ENCODE results near the gene CNTN4.
"Not testable (repeated sequence)": the region's sequence is repeated elsewhere in the genome, so short reads cannot be mapped to it uniquely, and the experiment has no call there.

CNTN4 gene

GRCh38 chr3:2523281-2523836 lies 424.7 kb downstream of the CNTN4 start:
- no peak for DNase-seq (ENCODE audit: low read depth)

- no peak for DNase-seq (ENCODE audit: low read depth)
Measured at GRCh38 chr3:2525968-2526367, 427.3 kb downstream of the CNTN4 start.

GRCh38 chr3:2526926-2527325 lies 428.3 kb downstream of the CNTN4 start:
- no peak for DNase-seq (ENCODE audit: low read depth)

- DNase-seq (ENCODE audit: low read depth), result not testable (repeated sequence)
Measured at GRCh38 chr3:2527328-2527727, 428.7 kb downstream of the CNTN4 start.

GRCh38 chr3:2534767-2535166 lies 436.1 kb downstream of the CNTN4 start:
- DNase-seq (ENCODE audit: low read depth), result not testable (repeated sequence)

- no peak for DNase-seq (ENCODE audit: low read depth)
Measured at GRCh38 chr3:2535206-2535605, 436.5 kb downstream of the CNTN4 start.

GRCh38 chr3:2536575-2536974 lies 437.9 kb downstream of the CNTN4 start:
- DNase-seq (ENCODE audit: low read depth), result no peak

GRCh38 chr3:2540115-2540514 lies 441.4 kb downstream of the CNTN4 start:
- DNase-seq (ENCODE audit: low read depth), result no peak

GRCh38 chr3:2543247-2543646 lies 444.6 kb downstream of the CNTN4 start:
- DNase-seq (ENCODE audit: low read depth), result no peak

- no peak for DNase-seq (ENCODE audit: low read depth)
Measured at GRCh38 chr3:2544212-2544611, 445.5 kb downstream of the CNTN4 start.

- no peak for DNase-seq (ENCODE audit: low read depth)
Measured at GRCh38 chr3:2544718-2545117, 446.1 kb downstream of the CNTN4 start.

- no peak for DNase-seq (ENCODE audit: low read depth)
Measured at GRCh38 chr3:2547049-2547448, 448.4 kb downstream of the CNTN4 start.

GRCh38 chr3:2554656-2555055 lies 456.0 kb downstream of the CNTN4 start:
- no peak for DNase-seq (ENCODE audit: low read depth)

- DNase-seq (ENCODE audit: low read depth), result no peak
Measured at GRCh38 chr3:2558796-2559195, 460.1 kb downstream of the CNTN4 start.

GRCh38 chr3:2567451-2567850 lies 468.8 kb downstream of the CNTN4 start:
- DNase-seq (ENCODE audit: low read depth), result no peak

- DNase-seq (ENCODE audit: low read depth), result no peak
Measured at GRCh38 chr3:2568156-2568555, 469.5 kb downstream of the CNTN4 start.

- no peak for DNase-seq (ENCODE audit: low read depth)
Measured at GRCh38 chr3:2568929-2569328, 470.3 kb downstream of the CNTN4 start.

- no peak for DNase-seq (ENCODE audit: low read depth)
Measured at GRCh38 chr3:2577571-2577970, 478.9 kb downstream of the CNTN4 start.

- DNase-seq (ENCODE audit: low read depth), result no peak
Measured at GRCh38 chr3:2578560-2578959, 479.9 kb downstream of the CNTN4 start.

- no peak for DNase-seq (ENCODE audit: low read depth)
Measured at GRCh38 chr3:2579206-2579605, 480.5 kb downstream of the CNTN4 start.

- no peak for DNase-seq (ENCODE audit: low read depth)
Measured at GRCh38 chr3:2583046-2583445, 484.4 kb downstream of the CNTN4 start.

GRCh38 chr3:2589336-2589969 lies 490.8 kb downstream of the CNTN4 start:
- DNase-seq (ENCODE audit: low read depth), result no peak

- DNase-seq (ENCODE audit: low read depth), result no peak
Measured at GRCh38 chr3:2595486-2595885, 496.8 kb downstream of the CNTN4 start.

- no peak for DNase-seq (ENCODE audit: low read depth)
Measured at GRCh38 chr3:2597615-2598014, 498.9 kb downstream of the CNTN4 start.
